Liver (tissue), 9 donors: ENCODE results near the gene PNLIPRP2. TPM values are rescaled to one million over a fixed set of nuclear protein-coding genes. Genes with fewer than 3 reads are reported as not detected.

ENCODE experiments used
- DNase-seq: peaks from one replicate; pipeline ENCODE4 v3.0.0-alpha.2; 2017; ENCODE audit warnings: low spot score
- H3K27ac ChIP-seq, 2 donors: one replicate each; pipeline ENCODE4 v1.7.0; 2013; ENCODE audit warnings: inconsistent platforms in 2 of 2, low read length in 2 of 2, control low read depth in 1 of 2, low read depth in 1 of 2, mild to moderate bottlenecking in 1 of 2
- H3K27me3 ChIP-seq, 4 donors: one replicate each; pipeline versions ENCODE4 v1.6.1 to v1.7.0; 2013; ENCODE audit warnings: low read length in 3 of 4, inconsistent platforms in 1 of 4, mild to moderate bottlenecking in 1 of 4, moderate library complexity in 1 of 4; ENCODE audit not compliant: control insufficient read depth in 4 of 4, insufficient read depth in 4 of 4
- H3K36me3 ChIP-seq, 4 donors: one replicate each; pipeline versions ENCODE4 v1.6.1 to v1.7.0; 2013; ENCODE audit warnings: low read length in 3 of 4, mild to moderate bottlenecking in 3 of 4, low read depth in 1 of 4, moderate library complexity in 1 of 4; ENCODE audit not compliant: control insufficient read depth in 4 of 4, insufficient read depth in 3 of 4
- H3K4me1 ChIP-seq, 4 donors: one replicate each; pipeline versions ENCODE4 v1.6.1 to v1.7.0; 2013; ENCODE audit warnings: low read length in 3 of 4, mild to moderate bottlenecking in 3 of 4, moderate library complexity in 1 of 4; ENCODE audit not compliant: control insufficient read depth in 4 of 4, insufficient read depth in 4 of 4
- H3K4me3 ChIP-seq, 3 donors: one replicate each; pipeline versions ENCODE4 v1.6.1 to v1.7.0; 2013; ENCODE audit warnings: low read length in 3 of 3, control low read depth in 1 of 3, low read depth in 1 of 3, mild to moderate bottlenecking in 1 of 3
- H3K9ac ChIP-seq, 2 donors: one replicate each; pipeline ENCODE4 v1.7.0; 2013; ENCODE audit warnings: low read length in 2 of 2, mild to moderate bottlenecking in 2 of 2, moderate library complexity in 2 of 2, control low read depth in 1 of 2, low read depth in 1 of 2
- H3K9me3 ChIP-seq, 4 donors: one replicate each; pipeline versions ENCODE4 v1.6.1 to v1.7.0; 2013; ENCODE audit warnings: low read length in 3 of 4; ENCODE audit not compliant: control insufficient read depth in 4 of 4
- ATF3 ChIP-seq: IDR thresholded peaks from 2 replicates; pipeline ENCODE4 v1.6.1; 2016; ENCODE audit warnings: antibody characterized with exemption
- EGR1 ChIP-seq, 2 donors: IDR thresholded peaks; 2 replicates each; pipeline ENCODE4 v1.6.1; 2016 to 2018; ENCODE audit warnings: antibody characterized with exemption in 2 of 2, low read depth in 2 of 2
- FOXA1 ChIP-seq: IDR thresholded peaks from 2 replicates; pipeline ENCODE4 v1.6.1; 2016; ENCODE audit warnings: antibody characterized with exemption
- FOXA2 ChIP-seq: IDR thresholded peaks from 2 replicates; pipeline ENCODE4 v1.6.1; 2016; ENCODE audit warnings: antibody characterized with exemption
- GABPA ChIP-seq, 2 donors: IDR thresholded peaks in 1 of 2; conservative IDR thresholded peaks in 1 of 2; 2 replicates each; pipeline ENCODE4 v1.6.1; 2016; ENCODE audit warnings: antibody characterized with exemption in 2 of 2, mild to moderate bottlenecking in 1 of 2, moderate library complexity in 1 of 2
- HNF4G ChIP-seq: IDR thresholded peaks from 2 replicates; pipeline ENCODE4 v1.6.1; 2016; ENCODE audit warnings: antibody characterized with exemption
- NR2F2 ChIP-seq: IDR thresholded peaks from 2 replicates; pipeline ENCODE4 v1.6.1; 2016; ENCODE audit warnings: antibody characterized with exemption
- RAD21 ChIP-seq, 2 donors: IDR thresholded peaks; 2 replicates each; pipeline ENCODE4 v1.6.1; 2016; ENCODE audit warnings: antibody characterized with exemption in 2 of 2, mild to moderate bottlenecking in 2 of 2
- REST ChIP-seq: IDR thresholded peaks from 2 replicates; pipeline ENCODE4 v1.6.1; 2016; ENCODE audit warnings: antibody characterized with exemption, mild to moderate bottlenecking
- SP1 ChIP-seq: IDR thresholded peaks from 2 replicates; pipeline ENCODE4 v1.6.1; 2018; ENCODE audit warnings: antibody characterized with exemption, mild to moderate bottlenecking
- YY1 ChIP-seq: IDR thresholded peaks from 2 replicates; pipeline ENCODE4 v1.6.1; 2016; ENCODE audit warnings: antibody characterized with exemption, mild to moderate bottlenecking
- WGBS: extraction: QIAGEN DNeasy Blood & Tissue Kit; methylation state at CpG from one replicate; pipeline ENCODE4 v1.1.7; 2013; 5-methylcytosine and 5-hydroxymethylcytosine counted together
- polyA plus RNA-seq, 2 donors: library from polyadenylated mRNA; stranded (reverse) in 1 of 2; unstranded in 1 of 2; fragments of 200-250 nt in 1 of 2; fragments of >200 nt in 1 of 2; fragmentation: Nextera tagmentation in 1 of 2; extraction: Ambion mirVana in 1 of 2; gene quantifications; one replicate each; pipeline versions ENCODE4 v1.2.1 to v1.2.3, GENCODE V29; 2013 to 2015
- total RNA-seq, 2 donors: library from RNA; depleted of rRNA; stranded (reverse); fragments of >200 nt; gene quantifications; one replicate each; pipeline ENCODE4 v1.2.3, GENCODE V29; 2014
- TF ChIP-seq, protein P1 (sequence below): fragments of 150-350 bp; IDR thresholded peaks from 2 replicates; pipeline ENCODE4 v1.5.1; 2017; ENCODE audit warnings: improper control_type of control experiment, low read depth, low read length; ENCODE audit not compliant: missing input control
- TF ChIP-seq, protein P2 (sequence below): IDR thresholded peaks from 2 replicates; pipeline ENCODE4 v1.6.1; 2016; ENCODE audit warnings: antibody characterized with exemption
- donor health status: healthy.
- donor health status: healthy.
- donor health status: healthy.
- donor health status: healthy.
- donor health status: healthy.

PNLIPRP2 gene
- total and polyA plus RNA-seq, 4 donors, result not detected

DNA sequence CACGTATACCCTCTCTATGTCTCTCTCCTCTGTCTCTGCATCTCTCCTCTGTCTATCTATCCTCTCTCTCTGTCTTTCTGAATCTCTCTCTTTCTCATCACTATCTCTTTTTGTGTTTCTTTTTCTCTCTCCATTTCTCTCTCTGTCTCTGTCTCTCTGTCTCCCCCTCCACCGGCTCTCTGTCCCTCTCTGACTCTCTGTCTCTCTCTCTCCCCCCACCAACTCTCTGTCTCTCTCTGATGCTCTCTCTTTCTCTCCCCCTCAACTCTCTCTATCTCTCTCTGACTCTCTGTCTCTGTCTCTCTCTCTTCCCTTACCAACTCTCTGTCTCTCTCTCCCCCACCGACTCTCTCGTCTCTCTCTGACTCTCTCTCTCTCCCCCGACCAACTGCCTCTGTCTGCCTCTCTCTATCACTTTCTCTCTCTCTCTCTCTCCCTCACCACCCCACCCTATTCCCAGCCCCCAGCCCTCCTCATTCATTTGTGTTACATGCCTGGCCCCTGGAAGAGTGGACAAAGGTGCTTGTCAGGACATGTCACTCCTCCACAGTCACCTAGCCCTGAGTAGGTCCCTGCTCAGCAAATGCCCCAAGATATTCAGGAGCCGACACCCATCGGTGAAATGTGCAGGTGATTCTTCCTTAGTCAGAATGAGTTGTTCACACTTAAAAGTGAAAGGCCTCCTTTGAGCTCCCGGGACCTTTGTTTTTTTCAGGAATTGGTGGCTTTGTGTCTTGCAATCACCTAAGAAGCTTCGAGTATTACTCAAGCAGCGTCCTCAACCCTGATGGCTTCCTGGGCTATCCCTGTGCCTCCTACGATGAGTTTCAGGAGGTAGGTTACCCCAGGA, 13.6 kb downstream of the PNLIPRP2 start:
- no peaks in the 10 kb centered on the region for H3K9me3 ChIP-seq
- H3K27ac ChIP-seq, result no peak overlapping the region
- no peak overlapping the region for H3K9ac ChIP-seq
- DNase-seq, result no peak
- no peaks in the 10 kb centered on the region for H3K4me1 ChIP-seq
- WGBS, result 82% methylated on average over 11 of the region's 11 CpGs
- H3K4me3 ChIP-seq, result no peak overlapping the region
- no peaks in the 10 kb centered on the region for H3K27me3 ChIP-seq
- H3K36me3 ChIP-seq, result no peaks in the 10 kb centered on the region
- TF ChIP-seq YY1, result no peak
- no peak for TF ChIP-seq FOXA1
- no peak for TF ChIP-seq ATF3
- TF ChIP-seq EGR1 (IDR thresholded peaks at IDR 0.05; ENCODE audit: low read depth in 2 of 2), result no peak
- TF ChIP-seq, protein P1, sequence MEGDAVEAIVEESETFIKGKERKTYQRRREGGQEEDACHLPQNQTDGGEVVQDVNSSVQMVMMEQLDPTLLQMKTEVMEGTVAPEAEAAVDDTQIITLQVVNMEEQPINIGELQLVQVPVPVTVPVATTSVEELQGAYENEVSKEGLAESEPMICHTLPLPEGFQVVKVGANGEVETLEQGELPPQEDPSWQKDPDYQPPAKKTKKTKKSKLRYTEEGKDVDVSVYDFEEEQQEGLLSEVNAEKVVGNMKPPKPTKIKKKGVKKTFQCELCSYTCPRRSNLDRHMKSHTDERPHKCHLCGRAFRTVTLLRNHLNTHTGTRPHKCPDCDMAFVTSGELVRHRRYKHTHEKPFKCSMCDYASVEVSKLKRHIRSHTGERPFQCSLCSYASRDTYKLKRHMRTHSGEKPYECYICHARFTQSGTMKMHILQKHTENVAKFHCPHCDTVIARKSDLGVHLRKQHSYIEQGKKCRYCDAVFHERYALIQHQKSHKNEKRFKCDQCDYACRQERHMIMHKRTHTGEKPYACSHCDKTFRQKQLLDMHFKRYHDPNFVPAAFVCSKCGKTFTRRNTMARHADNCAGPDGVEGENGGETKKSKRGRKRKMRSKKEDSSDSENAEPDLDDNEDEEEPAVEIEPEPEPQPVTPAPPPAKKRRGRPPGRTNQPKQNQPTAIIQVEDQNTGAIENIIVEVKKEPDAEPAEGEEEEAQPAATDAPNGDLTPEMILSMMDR, result no peak
- TF ChIP-seq HNF4G, result no peak
- TF ChIP-seq SP1, result no peak
- TF ChIP-seq REST, result no peak
- TF ChIP-seq, protein P2, sequence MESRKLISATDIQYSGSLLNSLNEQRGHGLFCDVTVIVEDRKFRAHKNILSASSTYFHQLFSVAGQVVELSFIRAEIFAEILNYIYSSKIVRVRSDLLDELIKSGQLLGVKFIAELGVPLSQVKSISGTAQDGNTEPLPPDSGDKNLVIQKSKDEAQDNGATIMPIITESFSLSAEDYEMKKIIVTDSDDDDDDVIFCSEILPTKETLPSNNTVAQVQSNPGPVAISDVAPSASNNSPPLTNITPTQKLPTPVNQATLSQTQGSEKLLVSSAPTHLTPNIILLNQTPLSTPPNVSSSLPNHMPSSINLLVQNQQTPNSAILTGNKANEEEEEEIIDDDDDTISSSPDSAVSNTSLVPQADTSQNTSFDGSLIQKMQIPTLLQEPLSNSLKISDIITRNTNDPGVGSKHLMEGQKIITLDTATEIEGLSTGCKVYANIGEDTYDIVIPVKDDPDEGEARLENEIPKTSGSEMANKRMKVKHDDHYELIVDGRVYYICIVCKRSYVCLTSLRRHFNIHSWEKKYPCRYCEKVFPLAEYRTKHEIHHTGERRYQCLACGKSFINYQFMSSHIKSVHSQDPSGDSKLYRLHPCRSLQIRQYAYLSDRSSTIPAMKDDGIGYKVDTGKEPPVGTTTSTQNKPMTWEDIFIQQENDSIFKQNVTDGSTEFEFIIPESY, result no peak

GRCh38 chr10:116636385-116636784, 15.6 kb downstream of the PNLIPRP2 start:
- Histone ChIP-seq H3K27me3 (no peaks in the 10 kb centered on the region), H3K27ac (no peak overlapping the region), H3K4me1 (no peaks in the 10 kb centered on the region), H3K9ac (no peak overlapping the region), H3K4me3 (no peak overlapping the region), H3K9me3 (no peaks in the 10 kb centered on the region), H3K36me3 (no peaks in the 10 kb centered on the region)
- DNase-seq, result no peak
- TF ChIP-seq REST (no peak), GABPA (IDR thresholded peaks at IDR 0.05 in 1 of 2, conservative IDR thresholded peaks at IDR 0.05 in 1 of 2) (no peak), NR2F2 (no peak), EGR1 (IDR thresholded peaks at IDR 0.05; ENCODE audit: low read depth in 2 of 2) (no peak), YY1 (no peak), RAD21 (IDR thresholded peaks at IDR 0.05) (no peak), FOXA2 (no peak)
- TF ChIP-seq, protein P1, result no peak
- TF ChIP-seq, protein P2, result no peak
